Lung (tissue), 12 donors: ENCODE results near the gene ANKRD16. TPM values are rescaled to one million over a fixed set of nuclear protein-coding genes. Genes with fewer than 3 reads are reported as not detected.

Source experiments
- ATAC-seq: fragments of 200-7000 bp; cut with Tn5 transposase; one replicate; pipeline ENCODE4 v1.9.1; 2020; ENCODE audit warnings: moderate number of reproducible peaks; ENCODE audit not compliant: insufficient read depth, low FRiP score
- DNase-seq, 3 donors: peaks; one replicate each; pipeline ENCODE4 v3.0.0-alpha.2; 2013 to 2017
- H3K27ac ChIP-seq, 2 donors: one replicate each; pipeline ENCODE4 v1.5.1; 2013; ENCODE audit warnings: mild to moderate bottlenecking in 2 of 2, moderate library complexity in 2 of 2, control low read depth in 1 of 2, inconsistent platforms in 1 of 2, low read depth in 1 of 2, low read length in 1 of 2
- H3K27me3 ChIP-seq, 3 donors: one replicate each; pipeline ENCODE4 v1.5.1; 2013; ENCODE audit warnings: low read length in 2 of 3; ENCODE audit not compliant: control insufficient read depth in 3 of 3, insufficient read depth in 3 of 3
- H3K36me3 ChIP-seq, 4 donors: one replicate each; pipeline ENCODE4 v1.5.1; 2013; ENCODE audit warnings: low read length in 4 of 4, mild to moderate bottlenecking in 1 of 4, moderate library complexity in 1 of 4; ENCODE audit not compliant: control insufficient read depth in 4 of 4, insufficient read depth in 4 of 4
- H3K4me1 ChIP-seq, 5 donors: one replicate each; pipeline ENCODE4 v1.5.1; 2013; ENCODE audit warnings: low read length in 5 of 5, mild to moderate bottlenecking in 2 of 5, moderate library complexity in 1 of 5; ENCODE audit not compliant: control insufficient read depth in 5 of 5, insufficient read depth in 5 of 5
- H3K4me3 ChIP-seq: one replicate; pipeline ENCODE4 v1.5.1; 2013; ENCODE audit warnings: mild to moderate bottlenecking, control low read depth, moderate library complexity
- H3K9ac ChIP-seq, 2 donors: one replicate each; pipeline ENCODE4 v1.5.1; 2013; ENCODE audit warnings: low read length in 2 of 2, control low read depth in 1 of 2; ENCODE audit not compliant: insufficient read depth in 1 of 2
- H3K9me3 ChIP-seq, 4 donors: one replicate each; pipeline ENCODE4 v1.5.1; 2013; ENCODE audit warnings: low read length in 3 of 4, mild to moderate bottlenecking in 1 of 4, moderate library complexity in 1 of 4; ENCODE audit not compliant: control insufficient read depth in 4 of 4, insufficient read depth in 3 of 4
- WGBS, 2 donors: extraction: QIAGEN DNeasy Blood & Tissue Kit; methylation state at CpG; one replicate each; pipeline ENCODE4 v1.1.7; 2013; 5-methylcytosine and 5-hydroxymethylcytosine counted together
- polyA plus RNA-seq, 2 donors: library from polyadenylated mRNA; stranded (reverse); fragments of 200-250 nt; gene quantifications; one replicate each; pipeline ENCODE4 v1.2.1, GENCODE V29; 2013
- total RNA-seq, 2 donors: library from RNA; depleted of rRNA in 1 of 2; stranded (reverse); fragments of >200 nt in 1 of 2; gene quantifications; one replicate each; pipeline ENCODE4 v1.2.1, GENCODE V29; 2014 to 2021
- TF ChIP-seq, protein P1 (sequence below): IDR thresholded peaks from 2 replicates; pipeline ENCODE4 v1.5.1; 2012; ENCODE audit warnings: mild to moderate bottlenecking; ENCODE audit errors: control extremely low read depth, extremely low read depth
- donor health status: control.
- donor health status: control.
- donor health status: Bipolar disorder and iron deficiency.
- donor health status: healthy.
- donor health status: DM: yes; HTN: yes; CAD: no.

The ANKRD16 gene
- total and polyA plus RNA-seq, 4 donors: 4.5 to 14.0 (median 6.4) TPM

DNA sequence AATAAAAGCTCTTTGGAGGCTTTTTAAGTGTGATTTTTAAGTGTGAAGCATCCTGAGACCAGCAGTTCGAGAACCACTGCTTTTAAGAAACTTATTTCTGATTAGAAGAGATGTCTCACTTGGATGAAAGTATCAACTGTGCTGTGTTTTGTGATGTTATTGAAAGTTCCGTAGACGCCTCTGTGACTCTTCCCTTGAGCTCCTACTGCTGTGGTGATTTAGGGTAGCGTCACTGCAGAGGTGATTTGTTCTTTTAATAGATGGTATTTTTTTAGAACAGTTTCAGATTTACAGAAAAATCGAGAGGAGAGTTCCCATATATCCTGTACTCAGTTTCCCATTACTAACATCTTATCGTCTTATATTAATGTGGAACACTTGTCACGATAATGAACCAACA, 29.9 kb upstream of the ANKRD16 start:
- no peak for DNase-seq
- H3K4me1 ChIP-seq: no peaks in the 10 kb centered on the region
- H3K4me3 ChIP-seq: no peak overlapping the region
- TF ChIP-seq, protein P1, sequence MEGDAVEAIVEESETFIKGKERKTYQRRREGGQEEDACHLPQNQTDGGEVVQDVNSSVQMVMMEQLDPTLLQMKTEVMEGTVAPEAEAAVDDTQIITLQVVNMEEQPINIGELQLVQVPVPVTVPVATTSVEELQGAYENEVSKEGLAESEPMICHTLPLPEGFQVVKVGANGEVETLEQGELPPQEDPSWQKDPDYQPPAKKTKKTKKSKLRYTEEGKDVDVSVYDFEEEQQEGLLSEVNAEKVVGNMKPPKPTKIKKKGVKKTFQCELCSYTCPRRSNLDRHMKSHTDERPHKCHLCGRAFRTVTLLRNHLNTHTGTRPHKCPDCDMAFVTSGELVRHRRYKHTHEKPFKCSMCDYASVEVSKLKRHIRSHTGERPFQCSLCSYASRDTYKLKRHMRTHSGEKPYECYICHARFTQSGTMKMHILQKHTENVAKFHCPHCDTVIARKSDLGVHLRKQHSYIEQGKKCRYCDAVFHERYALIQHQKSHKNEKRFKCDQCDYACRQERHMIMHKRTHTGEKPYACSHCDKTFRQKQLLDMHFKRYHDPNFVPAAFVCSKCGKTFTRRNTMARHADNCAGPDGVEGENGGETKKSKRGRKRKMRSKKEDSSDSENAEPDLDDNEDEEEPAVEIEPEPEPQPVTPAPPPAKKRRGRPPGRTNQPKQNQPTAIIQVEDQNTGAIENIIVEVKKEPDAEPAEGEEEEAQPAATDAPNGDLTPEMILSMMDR: no peak
- no peak for ATAC-seq
- 97% methylated on average over 7 of the region's 7 CpGs for WGBS, 2 donors
- no peak overlapping the region for H3K9ac ChIP-seq
- H3K36me3 ChIP-seq: peaks cover 57 to 76% (median 65%) of the 10 kb centered on the region in 4 donors
- H3K9me3 ChIP-seq: no peaks in the 10 kb centered on the region
- no peaks in the 10 kb centered on the region for H3K27me3 ChIP-seq
- H3K27ac ChIP-seq: no peak overlapping the region

DNA sequence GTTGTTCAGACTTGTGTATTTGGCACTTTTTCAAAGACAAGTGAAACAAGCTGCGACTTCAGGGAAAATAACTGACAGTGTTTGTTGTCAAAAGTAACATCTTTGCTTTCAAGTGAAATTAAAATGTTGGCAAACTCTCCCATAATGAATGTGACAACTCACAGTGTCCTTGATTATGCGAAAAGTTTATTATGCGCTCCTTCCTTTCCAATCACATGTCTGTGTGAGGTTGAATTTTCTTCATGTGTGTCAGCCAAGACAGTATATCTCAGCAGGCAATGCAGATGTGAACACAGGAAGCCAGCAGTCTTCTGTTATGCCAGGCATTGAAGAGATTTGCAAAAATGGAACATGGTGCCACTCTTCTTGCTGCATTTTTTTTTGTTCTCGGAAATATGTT, 29.1 kb upstream of the ANKRD16 start:
- DNase-seq: no peak
- no peaks in the 10 kb centered on the region for H3K27me3 ChIP-seq
- no peak overlapping the region for H3K9ac ChIP-seq
- 95 to 96% methylated on average over 4 of the region's 4 CpGs for WGBS, 2 donors
- TF ChIP-seq, protein P1: no peak
- no peaks in the 10 kb centered on the region for H3K9me3 ChIP-seq
- no peak overlapping the region for H3K4me3 ChIP-seq
- H3K36me3 ChIP-seq: peaks cover 60 to 74% (median 67%) of the 10 kb centered on the region in 4 donors
- no peaks in the 10 kb centered on the region for H3K4me1 ChIP-seq
- no peak overlapping the region for H3K27ac ChIP-seq
- no peak for ATAC-seq

DNA sequence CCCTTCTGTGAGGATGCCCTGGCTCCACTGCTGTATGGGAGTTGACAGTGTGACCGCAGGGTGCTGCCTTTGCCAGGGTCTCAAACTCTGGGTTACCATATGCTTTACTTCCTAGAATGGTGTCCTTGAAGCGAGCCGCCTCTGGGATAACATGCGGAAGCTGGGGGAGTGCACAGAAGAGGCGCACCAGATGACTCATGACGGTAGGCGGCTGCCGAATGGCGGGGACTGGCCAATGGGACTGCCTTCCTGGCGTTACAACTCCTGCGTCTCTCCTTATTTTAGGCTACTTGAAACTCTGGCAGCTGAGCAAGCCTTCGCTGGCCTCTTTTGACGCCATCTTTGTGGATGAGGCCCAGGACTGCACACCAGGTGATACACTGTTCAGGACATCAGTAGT, 27.6 kb upstream of the ANKRD16 start:
- no peaks in the 10 kb centered on the region for H3K9me3 ChIP-seq
- TF ChIP-seq, protein P1: no peak
- H3K9ac ChIP-seq: no peak overlapping the region
- no peaks in the 10 kb centered on the region for H3K27me3 ChIP-seq
- no peak overlapping the region for H3K27ac ChIP-seq
- peaks cover 55 to 74% (median 69%) of the 10 kb centered on the region in 4 donors for H3K36me3 ChIP-seq
- H3K4me1 ChIP-seq: no peaks in the 10 kb centered on the region
- WGBS, 2 donors: 97 to 98% methylated on average over 13 of the region's 13 CpGs
- H3K4me3 ChIP-seq: no peak overlapping the region
- ATAC-seq (no peak), DNase-seq (no peak)

DNA sequence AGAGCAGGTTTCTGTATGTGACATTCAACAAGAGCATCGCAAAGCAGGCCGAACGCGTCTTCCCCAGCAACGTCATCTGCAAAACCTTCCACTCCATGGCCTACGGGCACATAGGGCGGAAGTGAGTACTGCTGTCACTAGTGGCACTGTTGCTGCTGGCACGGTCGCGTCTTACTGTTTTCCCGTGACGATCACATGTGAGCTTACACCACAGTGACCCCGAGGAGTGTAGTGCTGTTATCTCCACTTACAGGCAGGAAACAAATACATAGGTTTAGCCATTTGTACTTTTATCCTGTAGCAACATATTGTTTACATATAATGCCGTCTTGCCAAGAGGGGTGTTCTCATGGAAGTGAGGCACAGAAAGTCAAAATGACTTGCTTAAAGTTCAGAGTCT, 25.8 kb upstream of the ANKRD16 start:
- TF ChIP-seq, protein P1: no peak
- no peak overlapping the region for H3K27ac ChIP-seq
- no peaks in the 10 kb centered on the region for H3K27me3 ChIP-seq
- H3K4me1 ChIP-seq: no peaks in the 10 kb centered on the region
- ATAC-seq (no peak), DNase-seq (no peak)
- H3K9ac ChIP-seq: no peak overlapping the region
- H3K36me3 ChIP-seq: peaks cover 48 to 78% (median 73%) of the 10 kb centered on the region in 4 donors
- no peak overlapping the region for H3K4me3 ChIP-seq
- 80 to 88% methylated on average over 14 of the region's 14 CpGs for WGBS, 2 donors
- no peaks in the 10 kb centered on the region for H3K9me3 ChIP-seq
